ENCODE results near the gene CADPS.

DNA sequence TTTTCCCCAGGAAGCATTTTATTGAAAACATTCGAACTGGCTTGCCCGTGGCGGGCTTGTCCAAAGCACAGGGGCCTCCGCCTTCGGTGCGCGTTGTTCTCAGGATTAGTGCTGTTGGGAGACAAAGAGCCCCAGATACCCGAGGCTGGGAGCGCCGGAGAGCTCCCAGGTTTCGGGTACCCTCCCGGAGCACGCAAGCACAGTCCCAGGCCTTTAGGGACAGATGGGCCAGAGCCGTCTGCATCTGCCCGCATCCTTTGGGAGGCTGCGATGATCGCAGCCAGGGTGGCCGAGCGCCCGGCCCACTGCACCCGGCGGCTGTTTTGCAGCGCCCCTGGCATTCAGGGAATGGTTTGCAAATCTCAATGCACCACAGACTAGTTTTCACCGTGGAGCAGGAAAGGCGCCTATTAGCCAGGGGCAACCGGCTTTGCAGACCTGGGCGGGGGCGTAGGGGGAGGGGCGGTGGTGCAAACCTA, 496.9 kb downstream of the CADPS start:
- TF ChIP-seq, protein P1, sequence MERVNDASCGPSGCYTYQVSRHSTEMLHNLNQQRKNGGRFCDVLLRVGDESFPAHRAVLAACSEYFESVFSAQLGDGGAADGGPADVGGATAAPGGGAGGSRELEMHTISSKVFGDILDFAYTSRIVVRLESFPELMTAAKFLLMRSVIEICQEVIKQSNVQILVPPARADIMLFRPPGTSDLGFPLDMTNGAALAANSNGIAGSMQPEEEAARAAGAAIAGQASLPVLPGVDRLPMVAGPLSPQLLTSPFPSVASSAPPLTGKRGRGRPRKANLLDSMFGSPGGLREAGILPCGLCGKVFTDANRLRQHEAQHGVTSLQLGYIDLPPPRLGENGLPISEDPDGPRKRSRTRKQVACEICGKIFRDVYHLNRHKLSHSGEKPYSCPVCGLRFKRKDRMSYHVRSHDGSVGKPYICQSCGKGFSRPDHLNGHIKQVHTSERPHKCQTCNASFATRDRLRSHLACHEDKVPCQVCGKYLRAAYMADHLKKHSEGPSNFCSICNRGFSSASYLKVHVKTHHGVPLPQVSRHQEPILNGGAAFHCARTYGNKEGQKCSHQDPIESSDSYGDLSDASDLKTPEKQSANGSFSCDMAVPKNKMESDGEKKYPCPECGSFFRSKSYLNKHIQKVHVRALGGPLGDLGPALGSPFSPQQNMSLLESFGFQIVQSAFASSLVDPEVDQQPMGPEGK (CRISPR knock-in tag; IDR thresholded peaks at IDR 0.05; ENCODE audit: borderline replicate concordance), result no peak
- TF ChIP-seq ZNF565 (CRISPR knock-in tag; conservative IDR thresholded peaks at IDR 0.05; ENCODE audit: low read depth) (no peak), OSR1 (CRISPR knock-in tag; IDR thresholded peaks at IDR 0.05) (no peak), ISL1 (CRISPR knock-in tag; IDR thresholded peaks at IDR 0.05) (no peak)
- TF ChIP-seq, protein P2, sequence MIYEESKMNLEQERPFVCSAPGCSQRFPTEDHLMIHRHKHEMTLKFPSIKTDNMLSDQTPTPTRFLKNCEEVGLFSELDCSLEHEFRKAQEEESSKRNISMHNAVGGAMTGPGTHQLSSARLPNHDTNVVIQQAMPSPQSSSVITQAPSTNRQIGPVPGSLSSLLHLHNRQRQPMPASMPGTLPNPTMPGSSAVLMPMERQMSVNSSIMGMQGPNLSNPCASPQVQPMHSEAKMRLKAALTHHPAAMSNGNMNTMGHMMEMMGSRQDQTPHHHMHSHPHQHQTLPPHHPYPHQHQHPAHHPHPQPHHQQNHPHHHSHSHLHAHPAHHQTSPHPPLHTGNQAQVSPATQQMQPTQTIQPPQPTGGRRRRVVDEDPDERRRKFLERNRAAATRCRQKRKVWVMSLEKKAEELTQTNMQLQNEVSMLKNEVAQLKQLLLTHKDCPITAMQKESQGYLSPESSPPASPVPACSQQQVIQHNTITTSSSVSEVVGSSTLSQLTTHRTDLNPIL (CRISPR knock-in tag; IDR thresholded peaks at IDR 0.05; ENCODE audit: low read depth), result no peak
- TF ChIP-seq, protein P3, sequence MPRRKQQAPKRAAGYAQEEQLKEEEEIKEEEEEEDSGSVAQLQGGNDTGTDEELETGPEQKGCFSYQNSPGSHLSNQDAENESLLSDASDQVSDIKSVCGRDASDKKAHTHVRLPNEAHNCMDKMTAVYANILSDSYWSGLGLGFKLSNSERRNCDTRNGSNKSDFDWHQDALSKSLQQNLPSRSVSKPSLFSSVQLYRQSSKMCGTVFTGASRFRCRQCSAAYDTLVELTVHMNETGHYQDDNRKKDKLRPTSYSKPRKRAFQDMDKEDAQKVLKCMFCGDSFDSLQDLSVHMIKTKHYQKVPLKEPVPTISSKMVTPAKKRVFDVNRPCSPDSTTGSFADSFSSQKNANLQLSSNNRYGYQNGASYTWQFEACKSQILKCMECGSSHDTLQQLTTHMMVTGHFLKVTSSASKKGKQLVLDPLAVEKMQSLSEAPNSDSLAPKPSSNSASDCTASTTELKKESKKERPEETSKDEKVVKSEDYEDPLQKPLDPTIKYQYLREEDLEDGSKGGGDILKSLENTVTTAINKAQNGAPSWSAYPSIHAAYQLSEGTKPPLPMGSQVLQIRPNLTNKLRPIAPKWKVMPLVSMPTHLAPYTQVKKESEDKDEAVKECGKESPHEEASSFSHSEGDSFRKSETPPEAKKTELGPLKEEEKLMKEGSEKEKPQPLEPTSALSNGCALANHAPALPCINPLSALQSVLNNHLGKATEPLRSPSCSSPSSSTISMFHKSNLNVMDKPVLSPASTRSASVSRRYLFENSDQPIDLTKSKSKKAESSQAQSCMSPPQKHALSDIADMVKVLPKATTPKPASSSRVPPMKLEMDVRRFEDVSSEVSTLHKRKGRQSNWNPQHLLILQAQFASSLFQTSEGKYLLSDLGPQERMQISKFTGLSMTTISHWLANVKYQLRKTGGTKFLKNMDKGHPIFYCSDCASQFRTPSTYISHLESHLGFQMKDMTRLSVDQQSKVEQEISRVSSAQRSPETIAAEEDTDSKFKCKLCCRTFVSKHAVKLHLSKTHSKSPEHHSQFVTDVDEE (CRISPR knock-in tag; IDR thresholded peaks at IDR 0.05), result no peak
